ENCODE data around the gene ZFYVE28. TPM values are rescaled to one million over a fixed set of nuclear protein-coding genes. Genes with fewer than 3 reads are reported as not detected.

The ZFYVE28 gene
- total and polyA plus RNA-seq, 12 donors: 4.3 to 24.6 (median 16.0) TPM

- DNase-seq: no peak
- Histone ChIP-seq H3K4me3 (no peak overlapping the region), H3K4me1 (replicated peaks in 1 of 2) (no peaks in the 10 kb centered on the region), H3K27me3 (no peaks in the 10 kb centered on the region), H3K9me3 (replicated peaks in 1 of 3) (no peaks in the 10 kb centered on the region), H3K27ac (no peak overlapping the region), H3K36me3 (replicated peaks in 1 of 2) (no peaks in the 10 kb centered on the region)
- TF ChIP-seq POLR2A (IDR thresholded peaks at IDR 0.05): no peak
- TF ChIP-seq, protein P1, sequence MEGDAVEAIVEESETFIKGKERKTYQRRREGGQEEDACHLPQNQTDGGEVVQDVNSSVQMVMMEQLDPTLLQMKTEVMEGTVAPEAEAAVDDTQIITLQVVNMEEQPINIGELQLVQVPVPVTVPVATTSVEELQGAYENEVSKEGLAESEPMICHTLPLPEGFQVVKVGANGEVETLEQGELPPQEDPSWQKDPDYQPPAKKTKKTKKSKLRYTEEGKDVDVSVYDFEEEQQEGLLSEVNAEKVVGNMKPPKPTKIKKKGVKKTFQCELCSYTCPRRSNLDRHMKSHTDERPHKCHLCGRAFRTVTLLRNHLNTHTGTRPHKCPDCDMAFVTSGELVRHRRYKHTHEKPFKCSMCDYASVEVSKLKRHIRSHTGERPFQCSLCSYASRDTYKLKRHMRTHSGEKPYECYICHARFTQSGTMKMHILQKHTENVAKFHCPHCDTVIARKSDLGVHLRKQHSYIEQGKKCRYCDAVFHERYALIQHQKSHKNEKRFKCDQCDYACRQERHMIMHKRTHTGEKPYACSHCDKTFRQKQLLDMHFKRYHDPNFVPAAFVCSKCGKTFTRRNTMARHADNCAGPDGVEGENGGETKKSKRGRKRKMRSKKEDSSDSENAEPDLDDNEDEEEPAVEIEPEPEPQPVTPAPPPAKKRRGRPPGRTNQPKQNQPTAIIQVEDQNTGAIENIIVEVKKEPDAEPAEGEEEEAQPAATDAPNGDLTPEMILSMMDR (IDR thresholded peaks at IDR 0.05): no peak
- intact Hi-C loops (cut with DNase I): no loop called here
- WGBS, 4 donors: 80 to 90% (median 83%) methylated on average over 4 to 10 of the region's 10 CpGs
Observed at GRCh38 chr4:2451036-2451520, 32.6 kb upstream of the ZFYVE28 start.

- Histone ChIP-seq H3K4me1 (replicated peaks in 1 of 2) (no peaks in the 10 kb centered on the region), H3K27me3 (no peaks in the 10 kb centered on the region), H3K9me3 (replicated peaks in 1 of 3) (no peaks in the 10 kb centered on the region), H3K4me3 (no peak overlapping the region), H3K27ac (no peak overlapping the region), H3K36me3 (replicated peaks in 1 of 2) (no peaks in the 10 kb centered on the region)
- WGBS, 4 donors: 87 to 93% (median 93%) methylated on average over 14 to 16 of the region's 16 CpGs
- no peak for DNase-seq
- no peak for TF ChIP-seq POLR2A (IDR thresholded peaks at IDR 0.05)
- intact Hi-C loops (cut with DNase I): no loop called here
Observed at GRCh38 chr4:2450394-2451035, 32.1 kb upstream of the ZFYVE28 start.

- TF ChIP-seq POLR2A (IDR thresholded peaks at IDR 0.05): no peak
- TF ChIP-seq, protein P1 (IDR thresholded peaks at IDR 0.05): no peak
- H3K27me3 ChIP-seq: no peaks in the 10 kb centered on the region
- no peak for DNase-seq
- H3K4me3 ChIP-seq: no peak overlapping the region
- no peak overlapping the region for H3K27ac ChIP-seq
- no peaks in the 10 kb centered on the region for H3K9me3 ChIP-seq (replicated peaks in 1 of 3)
- 90 to 95% (median 94%) methylated on average over 12 to 27 of the region's 27 CpGs for WGBS, 4 donors
- no peaks in the 10 kb centered on the region for H3K4me1 ChIP-seq (replicated peaks in 1 of 2)
- intact Hi-C loops (cut with DNase I): no loop called here
- H3K36me3 ChIP-seq (replicated peaks in 1 of 2): no peaks in the 10 kb centered on the region
Observed at GRCh38 chr4:2449511-2450392, 31.3 kb upstream of the ZFYVE28 start.

GRCh38 chr4:2449051-2449450, 30.6 kb upstream of the ZFYVE28 start:
- DNase-seq: no peak
- Histone ChIP-seq H3K27ac (no peak overlapping the region), H3K4me1 (replicated peaks in 1 of 2) (no peaks in the 10 kb centered on the region), H3K9me3 (replicated peaks in 1 of 3) (no peaks in the 10 kb centered on the region), H3K4me3 (no peak overlapping the region), H3K36me3 (replicated peaks in 1 of 2) (no peaks in the 10 kb centered on the region), H3K27me3 (no peaks in the 10 kb centered on the region)
- TF ChIP-seq POLR2A (IDR thresholded peaks at IDR 0.05): no peak
- TF ChIP-seq, protein P1 (IDR thresholded peaks at IDR 0.05): no peak
- intact Hi-C loops (cut with DNase I): no loop called here
- 86 to 95% (median 94%) methylated on average over 10 to 11 of the region's 11 CpGs for WGBS, 4 donors

Measured in adrenal gland (tissue), 12 donors.